ENCODE results near the gene RGS6. TPM values are rescaled to one million over a fixed set of nuclear protein-coding genes. Genes with fewer than 3 reads are reported as not detected.

Gene RGS6
- total RNA-seq, 2 experiments from 2014 or later: not detected

DNA sequence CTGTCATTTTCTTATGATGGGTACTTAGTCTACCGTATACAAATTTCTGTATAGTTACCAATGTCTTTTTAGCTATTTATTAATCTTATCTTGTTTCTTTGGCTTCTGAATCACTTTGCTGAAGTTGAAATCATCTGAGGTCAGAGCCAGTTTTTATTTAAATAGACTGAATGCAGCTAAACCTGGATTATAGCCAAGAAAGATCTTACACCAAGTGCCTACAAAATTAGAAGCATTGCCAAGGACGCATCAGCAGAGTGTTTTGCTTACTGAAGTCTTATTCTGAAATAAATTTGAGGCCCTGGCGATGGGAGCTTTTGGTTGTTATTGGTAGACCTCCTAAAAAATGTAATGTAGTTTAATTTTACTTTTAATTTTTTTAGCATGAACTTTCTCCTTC lies 128.2 kb downstream of the RGS6 start:
- CTCF ChIA-PET (ENCODE audit: unreplicated experiment): no interaction called here
- no peaks in the 10 kb centered on the region for H3K9me3 ChIP-seq (ENCODE audit: low read length)
- no peak for TF ChIP-seq EZH2phosphoT487 (IDR thresholded peaks at IDR 0.05; ENCODE audit: borderline replicate concordance, low read depth, low read length)
- TF ChIP-seq, protein P1, sequence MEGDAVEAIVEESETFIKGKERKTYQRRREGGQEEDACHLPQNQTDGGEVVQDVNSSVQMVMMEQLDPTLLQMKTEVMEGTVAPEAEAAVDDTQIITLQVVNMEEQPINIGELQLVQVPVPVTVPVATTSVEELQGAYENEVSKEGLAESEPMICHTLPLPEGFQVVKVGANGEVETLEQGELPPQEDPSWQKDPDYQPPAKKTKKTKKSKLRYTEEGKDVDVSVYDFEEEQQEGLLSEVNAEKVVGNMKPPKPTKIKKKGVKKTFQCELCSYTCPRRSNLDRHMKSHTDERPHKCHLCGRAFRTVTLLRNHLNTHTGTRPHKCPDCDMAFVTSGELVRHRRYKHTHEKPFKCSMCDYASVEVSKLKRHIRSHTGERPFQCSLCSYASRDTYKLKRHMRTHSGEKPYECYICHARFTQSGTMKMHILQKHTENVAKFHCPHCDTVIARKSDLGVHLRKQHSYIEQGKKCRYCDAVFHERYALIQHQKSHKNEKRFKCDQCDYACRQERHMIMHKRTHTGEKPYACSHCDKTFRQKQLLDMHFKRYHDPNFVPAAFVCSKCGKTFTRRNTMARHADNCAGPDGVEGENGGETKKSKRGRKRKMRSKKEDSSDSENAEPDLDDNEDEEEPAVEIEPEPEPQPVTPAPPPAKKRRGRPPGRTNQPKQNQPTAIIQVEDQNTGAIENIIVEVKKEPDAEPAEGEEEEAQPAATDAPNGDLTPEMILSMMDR (conservative IDR thresholded peaks at IDR 0.05; ENCODE audit: low read length): no peak
- intact Hi-C loops (cut with micrococcal nuclease; ENCODE audit: unreplicated experiment): no loop called here
- POLR2A ChIA-PET: interaction anchor here (0.6 to 0.7 kb wide), 2 partner anchors 38 to 1229 kb away, joined by 5 to 7 read pairs; no protein-coding TSS in a partner anchor
- no peaks in the 10 kb centered on the region for H3K36me3 ChIP-seq (ENCODE audit: insufficient read depth, low read length)
- no peak overlapping the region for H3K4me2 ChIP-seq (ENCODE audit: low read length)
- BruUV-seq (replicated peaks): no TSS peak
- H3K9me2 ChIP-seq (ENCODE audit: insufficient read depth, low read length): no peaks in the 10 kb centered on the region
- no peak overlapping the region for H3K4me3 ChIP-seq (ENCODE audit: low read depth, low read length, poor library complexity, severe bottlenecking)
- no peaks in the 10 kb centered on the region for H4K20me1 ChIP-seq (ENCODE audit: insufficient read depth, low read length)
- no peaks in the 10 kb centered on the region for H3K79me2 ChIP-seq (ENCODE audit: insufficient read depth, low read depth, low read length)
- H2AFZ ChIP-seq (ENCODE audit: low read length): no peak overlapping the region
- no peak for DNase-seq (ENCODE audit: low spot score)
- H3K4me1 ChIP-seq (ENCODE audit: insufficient read depth, low read length, poor library complexity, severe bottlenecking): no peaks in the 10 kb centered on the region
- H3K27ac ChIP-seq (ENCODE audit: low read depth, low read length, poor library complexity, severe bottlenecking): no peak overlapping the region

DNA sequence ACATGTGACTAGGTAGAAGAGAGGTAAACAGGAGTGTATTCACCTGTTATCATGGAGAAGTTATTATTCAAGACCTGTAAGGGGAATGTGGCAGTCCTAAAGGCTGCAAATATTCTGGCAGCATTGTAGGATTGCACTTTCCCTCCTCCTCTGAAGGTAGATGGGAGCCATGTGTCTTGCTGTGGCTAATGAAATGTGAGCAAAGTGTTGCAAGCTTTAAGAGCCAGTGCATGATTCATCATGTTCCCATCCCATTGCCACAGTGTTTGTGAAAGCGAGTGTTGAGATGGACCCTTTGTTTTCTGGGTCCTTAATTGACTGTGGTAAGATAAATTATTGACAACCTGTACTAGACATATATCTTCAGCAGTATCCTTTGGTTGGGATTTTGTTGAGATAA lies 128.7 kb downstream of the RGS6 start:
- ChIA-PET POLR2A (interaction anchor here (0.6 kb wide), 2 partner anchors 18 to 38 kb away, joined by 3 to 7 read pairs; no protein-coding TSS in a partner anchor), CTCF (ENCODE audit: unreplicated experiment) (interaction anchor here (1.0 kb wide), 1 partner anchor 12 kb away, joined by 3 read pairs; no protein-coding TSS in a partner anchor)
- no peaks in the 10 kb centered on the region for H3K36me3 ChIP-seq (ENCODE audit: insufficient read depth, low read length)
- intact Hi-C loops (cut with micrococcal nuclease; ENCODE audit: unreplicated experiment): no loop called here
- H3K4me1 ChIP-seq (ENCODE audit: insufficient read depth, low read length, poor library complexity, severe bottlenecking): no peaks in the 10 kb centered on the region
- no peak overlapping the region for H2AFZ ChIP-seq (ENCODE audit: low read length)
- H3K79me2 ChIP-seq (ENCODE audit: insufficient read depth, low read depth, low read length): no peaks in the 10 kb centered on the region
- H3K4me2 ChIP-seq (ENCODE audit: low read length): no peak overlapping the region
- H3K4me3 ChIP-seq (ENCODE audit: low read depth, low read length, poor library complexity, severe bottlenecking): no peak overlapping the region
- H3K27ac ChIP-seq (ENCODE audit: low read depth, low read length, poor library complexity, severe bottlenecking): no peak overlapping the region
- no peaks in the 10 kb centered on the region for H3K9me2 ChIP-seq (ENCODE audit: insufficient read depth, low read length)
- no TSS peak for BruUV-seq (replicated peaks)
- DNase-seq (ENCODE audit: low spot score): no peak
- TF ChIP-seq EZH2phosphoT487 (IDR thresholded peaks at IDR 0.05; ENCODE audit: borderline replicate concordance, low read depth, low read length): no peak
- TF ChIP-seq, protein P1 (conservative IDR thresholded peaks at IDR 0.05; ENCODE audit: low read length): no peak
- no peaks in the 10 kb centered on the region for H4K20me1 ChIP-seq (ENCODE audit: insufficient read depth, low read length)
- H3K9me3 ChIP-seq (ENCODE audit: low read length): no peaks in the 10 kb centered on the region

DNA sequence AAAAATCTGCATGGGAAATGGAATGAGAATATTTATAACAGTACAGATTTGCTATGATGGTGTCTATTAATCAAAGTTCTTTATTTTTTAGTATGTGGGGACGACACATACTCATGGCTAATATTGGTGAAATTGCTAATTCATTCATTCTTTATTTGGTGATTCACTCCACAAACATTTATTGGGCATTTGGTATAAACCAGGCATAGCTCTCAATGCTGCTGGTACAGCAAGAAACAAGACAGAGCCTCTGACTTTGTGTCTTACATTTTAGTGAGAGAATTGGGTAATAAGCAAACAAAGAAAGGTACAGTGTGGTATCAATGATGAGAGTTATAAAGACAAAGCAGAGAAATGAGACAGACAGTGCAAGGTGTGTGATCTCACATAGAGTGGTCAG lies 129.5 kb downstream of the RGS6 start:
- Histone ChIP-seq H3K4me3 (ENCODE audit: low read depth, low read length, poor library complexity, severe bottlenecking) (no peak overlapping the region), H3K27ac (ENCODE audit: low read depth, low read length, poor library complexity, severe bottlenecking) (no peak overlapping the region), H4K20me1 (ENCODE audit: insufficient read depth, low read length) (no peaks in the 10 kb centered on the region), H3K9me3 (ENCODE audit: low read length) (no peaks in the 10 kb centered on the region), H3K4me2 (ENCODE audit: low read length) (no peak overlapping the region), H2AFZ (ENCODE audit: low read length) (no peak overlapping the region), H3K36me3 (ENCODE audit: insufficient read depth, low read length) (no peaks in the 10 kb centered on the region), H3K9me2 (ENCODE audit: insufficient read depth, low read length) (no peaks in the 10 kb centered on the region), H3K4me1 (ENCODE audit: insufficient read depth, low read length, poor library complexity, severe bottlenecking) (no peaks in the 10 kb centered on the region), H3K79me2 (ENCODE audit: insufficient read depth, low read depth, low read length) (no peaks in the 10 kb centered on the region)
- ChIA-PET POLR2A (no interaction called here), CTCF (ENCODE audit: unreplicated experiment) (interaction anchor here (1.0 kb wide), 1 partner anchor 13 kb away, joined by 3 read pairs; no protein-coding TSS in a partner anchor)
- intact Hi-C loops (cut with micrococcal nuclease; ENCODE audit: unreplicated experiment): no loop called here
- TF ChIP-seq, protein P1 (conservative IDR thresholded peaks at IDR 0.05; ENCODE audit: low read length): no peak
- TF ChIP-seq EZH2phosphoT487 (IDR thresholded peaks at IDR 0.05; ENCODE audit: borderline replicate concordance, low read depth, low read length): no peak
- BruUV-seq (replicated peaks): no TSS peak
- no peak for DNase-seq (ENCODE audit: low spot score)

Data from OCI-LY7 (cell line).